Vagina (tissue), 2 donors: ENCODE measurements around the gene SSBP2. TPM values are rescaled to one million over a fixed set of nuclear protein-coding genes. Genes with fewer than 3 reads are reported as not detected.
"Not testable (repeated sequence)": the region's sequence is repeated elsewhere in the genome, so short reads cannot be mapped to it uniquely, and the experiment has no call there.

ENCODE experiments used
- DNase-seq, 2 donors: peaks; one replicate each; pipeline ENCODE4 v3.0.0-alpha.2; 2017; ENCODE audit errors: extremely low spot score in 2 of 2
- H3K27ac ChIP-seq: fragments of 200-600 bp; sonication (generic); one replicate; pipeline ENCODE4 v1.5.1; 2019
- H3K27me3 ChIP-seq: fragments of 200-600 bp; sonication (generic); one replicate; pipeline ENCODE4 v1.5.1; 2019
- H3K36me3 ChIP-seq, 2 donors: fragments of 200-600 bp; sonication (generic); one replicate each; pipeline ENCODE4 v1.5.1; 2017 to 2019
- H3K4me1 ChIP-seq: fragments of 200-600 bp; sonication (generic); one replicate; pipeline ENCODE4 v1.5.1; 2019
- H3K4me3 ChIP-seq, 2 donors: fragments of 200-600 bp; sonication (generic); 1 replicate in 1 of 2; 2 replicates in 1 of 2; pipeline ENCODE4 v1.5.1; 2016 to 2019
- H3K9me3 ChIP-seq: fragments of 200-600 bp; sonication (generic); one replicate; pipeline ENCODE4 v1.5.1; 2019
- POLR2A ChIP-seq, 2 donors: fragments of 450-650 bp; IDR thresholded peaks; one replicate each; pipeline ENCODE4 v1.6.1; 2017; ENCODE audit warnings: antibody characterized with exemption in 2 of 2, mild to moderate bottlenecking in 2 of 2, moderate library complexity in 2 of 2
- POLR2AphosphoS5 ChIP-seq, 2 donors: sonication (generic); formaldehyde crosslinking; IDR thresholded peaks; one replicate each; pipeline ENCODE4 v1.9.0; 2017; ENCODE audit warnings: antibody characterized with exemption in 2 of 2, mild to moderate bottlenecking in 2 of 2, low read depth in 1 of 2; ENCODE audit not compliant: insufficient read depth in 1 of 2
- intact Hi-C: fragments of 100-400 bp; cut with DNase I; formaldehyde crosslinking; loops from one replicate; pipeline ENCODE4 v1.15.1; 2023
- total RNA-seq: library from RNA; depleted of rRNA; stranded (reverse); fragments of >200 nt; gene quantifications from one replicate; pipeline ENCODE4 v1.2.3, GENCODE V29; 2016
- TF ChIP-seq, protein P1 (sequence below), 3 experiments: fragments of 450-650 bp in 2 of 3; fragments of 200-600 bp in 1 of 3; sonication (generic) in 1 of 3; IDR thresholded peaks; one replicate each; pipeline ENCODE4 v1.5.1; 2017 to 2019; ENCODE audit warnings: antibody characterized with exemption in 3 of 3, mild to moderate bottlenecking in 2 of 3, moderate library complexity in 2 of 3

SSBP2 gene
- total RNA-seq, 1 donor from 2014 or later: 66.3 TPM

DNA sequence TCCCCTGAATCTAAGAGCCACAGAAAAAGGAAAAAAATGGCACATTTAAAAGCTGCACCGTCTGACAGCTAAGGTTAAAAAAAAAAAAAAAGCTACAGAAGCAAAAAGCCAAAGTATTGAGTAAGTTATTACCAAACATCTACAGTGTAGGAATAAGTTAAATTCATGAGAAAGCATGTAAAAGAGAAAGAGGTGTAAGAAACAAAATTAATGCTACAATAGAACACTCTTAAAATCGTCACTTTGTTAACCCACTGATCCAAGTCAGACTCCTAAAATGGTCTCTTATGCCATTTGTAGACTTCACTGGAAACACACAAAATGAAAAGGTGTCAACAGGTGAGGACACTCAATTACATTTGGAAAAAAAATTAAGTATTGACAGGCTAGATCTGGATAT is 120.2 kb downstream of the SSBP2 start:
- H3K4me3 ChIP-seq: no peak overlapping the region
- H3K9me3 ChIP-seq: no peaks in the 10 kb centered on the region
- no peaks in the 10 kb centered on the region for H3K27me3 ChIP-seq
- intact Hi-C loops: no loop called here
- peaks cover 6% of the 10 kb centered on the region for H3K4me1 ChIP-seq
- no peaks in the 10 kb centered on the region for H3K36me3 ChIP-seq
- no peak for DNase-seq
- H3K27ac ChIP-seq: no peak overlapping the region
- TF ChIP-seq POLR2A (IDR thresholded peaks at IDR 0.05) (no peak), POLR2AphosphoS5 (IDR thresholded peaks at IDR 0.05; ENCODE audit: insufficient read depth in 1 of 2, low read depth in 1 of 2) (no peak)
- TF ChIP-seq, protein P1, sequence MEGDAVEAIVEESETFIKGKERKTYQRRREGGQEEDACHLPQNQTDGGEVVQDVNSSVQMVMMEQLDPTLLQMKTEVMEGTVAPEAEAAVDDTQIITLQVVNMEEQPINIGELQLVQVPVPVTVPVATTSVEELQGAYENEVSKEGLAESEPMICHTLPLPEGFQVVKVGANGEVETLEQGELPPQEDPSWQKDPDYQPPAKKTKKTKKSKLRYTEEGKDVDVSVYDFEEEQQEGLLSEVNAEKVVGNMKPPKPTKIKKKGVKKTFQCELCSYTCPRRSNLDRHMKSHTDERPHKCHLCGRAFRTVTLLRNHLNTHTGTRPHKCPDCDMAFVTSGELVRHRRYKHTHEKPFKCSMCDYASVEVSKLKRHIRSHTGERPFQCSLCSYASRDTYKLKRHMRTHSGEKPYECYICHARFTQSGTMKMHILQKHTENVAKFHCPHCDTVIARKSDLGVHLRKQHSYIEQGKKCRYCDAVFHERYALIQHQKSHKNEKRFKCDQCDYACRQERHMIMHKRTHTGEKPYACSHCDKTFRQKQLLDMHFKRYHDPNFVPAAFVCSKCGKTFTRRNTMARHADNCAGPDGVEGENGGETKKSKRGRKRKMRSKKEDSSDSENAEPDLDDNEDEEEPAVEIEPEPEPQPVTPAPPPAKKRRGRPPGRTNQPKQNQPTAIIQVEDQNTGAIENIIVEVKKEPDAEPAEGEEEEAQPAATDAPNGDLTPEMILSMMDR (IDR thresholded peaks at IDR 0.05): no peak

GRCh38 chr5:81629986-81630385 is 120.9 kb downstream of the SSBP2 start:
- H3K27me3 ChIP-seq: no peaks in the 10 kb centered on the region
- no peaks in the 10 kb centered on the region for H3K9me3 ChIP-seq
- DNase-seq: no peak
- no peaks in the 10 kb centered on the region for H3K36me3 ChIP-seq
- TF ChIP-seq, protein P1 (IDR thresholded peaks at IDR 0.05): no peak
- TF ChIP-seq POLR2A (IDR thresholded peaks at IDR 0.05): no peak
- no peak for TF ChIP-seq POLR2AphosphoS5 (IDR thresholded peaks at IDR 0.05; ENCODE audit: insufficient read depth in 1 of 2, low read depth in 1 of 2)
- peaks cover 6% of the 10 kb centered on the region for H3K4me1 ChIP-seq
- H3K27ac ChIP-seq: no peak overlapping the region
- intact Hi-C loops: no loop called here
- H3K4me3 ChIP-seq: no peak overlapping the region

- H3K27me3 ChIP-seq, H3K36me3 ChIP-seq, H3K9me3 ChIP-seq, H3K27ac ChIP-seq, H3K4me3 ChIP-seq, intact Hi-C loops, DNase-seq, H3K4me1 ChIP-seq: not testable (repeated sequence)
These were observed 122.8 kb downstream of the SSBP2 start for GRCh38 chr5:81628061-81628460.

- Histone ChIP-seq H3K4me1 (peaks cover 6% of the 10 kb centered on the region), H3K4me3 (no peak overlapping the region), H3K36me3 (no peaks in the 10 kb centered on the region), H3K27me3 (no peaks in the 10 kb centered on the region), H3K9me3 (no peaks in the 10 kb centered on the region), H3K27ac (no peak overlapping the region)
- intact Hi-C loops: no loop called here
- no peak for DNase-seq
- TF ChIP-seq POLR2AphosphoS5 (IDR thresholded peaks at IDR 0.05; ENCODE audit: insufficient read depth in 1 of 2, low read depth in 1 of 2): no peak
- TF ChIP-seq, protein P1 (IDR thresholded peaks at IDR 0.05): no peak
- TF ChIP-seq POLR2A (IDR thresholded peaks at IDR 0.05): no peak
These were observed 124.4 kb downstream of the SSBP2 start for GRCh38 chr5:81626524-81626923.

DNA sequence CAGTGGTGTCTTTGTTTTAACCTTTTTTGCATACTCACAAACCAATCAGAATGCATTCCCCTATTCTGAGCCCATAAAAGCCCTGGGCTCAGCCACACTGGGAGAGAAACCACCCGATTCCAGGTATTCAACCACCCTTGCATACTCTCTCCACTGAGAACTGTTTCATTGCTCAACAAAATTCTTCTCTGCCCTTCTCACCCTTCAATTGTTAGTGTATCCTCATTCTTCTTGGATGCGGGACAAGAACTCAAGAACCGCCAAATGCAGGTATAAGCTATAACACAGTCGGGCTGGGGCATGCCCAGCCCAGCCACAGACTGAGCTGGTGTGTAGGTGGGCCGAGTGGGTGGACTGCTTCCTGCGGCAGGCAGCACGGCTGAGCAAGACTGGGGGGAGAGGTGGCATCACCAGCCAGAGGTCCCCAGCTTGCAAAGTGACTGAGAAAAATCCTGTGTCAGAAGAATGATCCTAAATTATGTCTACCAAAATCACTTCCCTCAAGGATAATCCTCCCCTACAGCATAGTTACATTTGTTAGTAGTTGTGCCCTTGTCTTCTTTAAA is 141.0 kb downstream of the SSBP2 start:
- TF ChIP-seq POLR2AphosphoS5 (IDR thresholded peaks at IDR 0.05; ENCODE audit: insufficient read depth in 1 of 2, low read depth in 1 of 2) (no peak), POLR2A (IDR thresholded peaks at IDR 0.05) (no peak)
- TF ChIP-seq, protein P1 (IDR thresholded peaks at IDR 0.05): no peak
- Histone ChIP-seq H3K4me1 (no peaks in the 10 kb centered on the region), H3K27ac (no peak overlapping the region), H3K4me3 (no peak overlapping the region), H3K9me3 (peaks cover 4% of the 10 kb centered on the region), H3K36me3 (peaks cover 0 to 6% of the 10 kb centered on the region in 2 donors), H3K27me3 (no peaks in the 10 kb centered on the region)
- intact Hi-C loops: no loop called here
- DNase-seq: no peak
